RPMI7951 (cell line): ENCODE measurements around the gene SLC6A3. TPM values are rescaled to one million over a fixed set of nuclear protein-coding genes. Genes with fewer than 3 reads are reported as not detected.

Source experiments
- DNase-seq: peaks from one replicate; pipeline ENCODE4 v3.0.0-alpha.2; 2012; ENCODE audit warnings: low read depth
- total RNA-seq: library from RNA; depleted of rRNA; stranded (reverse); fragments of >200 nt; shearing (Covaris generic); gene quantifications from 2 replicates; pipeline ENCODE4 v1.2.3, GENCODE V29; 2014

SLC6A3 gene
- total RNA-seq, 1 experiment from 2014 or later, result not detected

DNA sequence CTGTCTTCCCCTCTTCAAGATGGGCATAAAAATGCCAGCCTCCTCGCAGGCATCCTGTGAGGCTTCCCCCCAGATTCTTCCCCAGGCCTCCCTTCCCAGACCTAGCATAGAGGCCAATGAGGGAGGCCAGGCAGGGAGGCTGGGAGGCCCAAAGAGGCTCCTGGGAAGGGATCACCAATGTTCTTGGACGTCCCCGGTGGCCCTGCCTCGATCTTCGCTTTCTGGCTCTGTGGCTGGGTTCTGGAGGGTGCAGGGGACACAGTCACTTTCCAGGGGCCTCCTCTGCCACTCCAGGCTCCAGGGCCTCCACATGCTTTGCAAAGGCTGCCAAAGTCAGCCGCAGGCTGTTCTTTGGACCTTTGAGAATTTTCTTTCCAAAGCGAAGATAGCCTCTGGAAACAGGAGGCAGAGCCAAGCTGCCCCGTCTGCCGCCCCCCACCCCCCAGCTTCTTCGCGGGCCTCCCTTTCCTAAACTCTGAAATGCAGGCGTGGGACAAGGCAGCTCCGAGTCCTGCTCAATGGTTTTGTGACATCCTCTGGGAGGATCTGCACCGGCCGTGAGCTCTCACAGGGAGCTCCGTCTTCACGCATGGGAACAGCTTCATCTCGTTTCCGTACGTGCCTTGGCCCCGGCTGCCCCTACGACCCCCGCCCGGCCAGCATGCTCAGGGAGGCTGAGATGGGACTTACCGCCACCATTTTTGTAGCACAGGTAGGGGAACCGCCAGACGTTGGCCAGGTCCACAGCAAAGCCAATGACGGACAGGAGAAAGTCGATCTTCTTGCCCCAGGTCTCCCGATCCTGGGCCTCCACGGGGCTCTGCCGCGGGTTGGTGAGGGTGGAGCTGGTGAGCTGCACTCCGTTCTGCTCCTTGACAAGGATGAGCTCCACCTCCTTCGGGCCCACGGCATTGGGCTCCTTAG, 2.8 kb downstream of the SLC6A3 start:
- no peak for DNase-seq

DNA sequence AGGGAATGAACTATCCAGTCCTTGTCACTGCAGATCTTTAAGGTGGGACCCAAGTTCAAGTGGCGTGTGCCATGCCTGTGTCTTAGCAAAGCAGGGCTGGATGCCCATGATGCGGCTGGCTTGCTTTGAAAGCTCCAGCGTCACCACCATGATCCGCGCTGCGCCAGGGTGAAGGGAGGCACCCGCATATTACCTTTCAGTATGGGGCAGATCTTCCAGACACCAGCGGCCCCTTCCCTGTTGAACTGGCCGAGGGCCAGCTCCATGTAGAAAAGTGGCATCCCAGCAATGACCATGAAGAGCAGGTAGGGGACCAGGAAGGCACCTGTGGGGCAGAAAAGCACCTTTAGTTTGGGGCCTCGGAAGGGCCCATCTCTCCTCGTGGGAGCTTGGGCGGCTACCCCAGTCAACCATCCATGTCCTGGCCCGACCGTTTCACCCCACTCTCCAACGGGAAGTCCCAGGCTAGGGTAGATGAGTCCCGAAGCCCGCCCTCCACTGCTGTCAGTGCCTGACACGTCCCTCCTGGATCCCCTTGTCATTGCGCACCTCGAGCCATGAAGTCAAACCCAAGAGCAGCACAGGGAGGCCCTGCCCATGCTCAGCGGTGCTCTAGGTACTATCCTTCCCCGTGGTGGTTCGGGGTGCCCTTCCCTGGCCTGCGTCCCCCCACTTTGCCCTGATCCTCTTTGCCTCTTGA, 3.9 kb downstream of the SLC6A3 start:
- DNase-seq, result no peak

GRCh38 chr5:1440098-1440493, 5.1 kb downstream of the SLC6A3 start:
- no peak for DNase-seq

GRCh38 chr5:1439388-1440097, 5.7 kb downstream of the SLC6A3 start:
- no peak for DNase-seq

- no peak for DNase-seq
Measured at GRCh38 chr5:1438871-1439270, 6.4 kb downstream of the SLC6A3 start.

GRCh38 chr5:1437876-1438559, 7.2 kb downstream of the SLC6A3 start:
- no peak for DNase-seq

GRCh38 chr5:1437226-1437829, 7.9 kb downstream of the SLC6A3 start:
- peak; percentile 23 for DNase-seq

DNA sequence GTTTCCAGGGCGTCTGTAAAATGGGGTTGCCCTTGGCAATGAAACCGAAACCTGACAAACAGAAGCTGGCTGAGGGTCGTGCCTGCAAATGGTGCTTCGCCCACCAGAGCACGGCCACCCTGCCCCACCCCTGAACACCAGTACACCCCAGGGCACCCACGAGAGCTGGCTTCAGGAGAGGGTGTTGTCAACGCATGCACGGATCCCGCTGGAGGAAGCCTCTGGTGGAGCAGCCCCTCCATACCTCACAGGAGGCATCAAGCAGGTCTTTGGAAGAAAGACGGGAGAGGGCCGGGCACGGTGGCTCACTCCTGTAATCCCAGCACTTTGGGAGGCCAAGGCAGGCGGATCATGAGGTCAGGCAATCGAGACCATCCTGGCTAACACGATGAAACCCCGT, 8.6 kb downstream of the SLC6A3 start:
- no peak for DNase-seq

GRCh38 chr5:1436036-1436435, 9.2 kb downstream of the SLC6A3 start:
- DNase-seq, result no peak

DNA sequence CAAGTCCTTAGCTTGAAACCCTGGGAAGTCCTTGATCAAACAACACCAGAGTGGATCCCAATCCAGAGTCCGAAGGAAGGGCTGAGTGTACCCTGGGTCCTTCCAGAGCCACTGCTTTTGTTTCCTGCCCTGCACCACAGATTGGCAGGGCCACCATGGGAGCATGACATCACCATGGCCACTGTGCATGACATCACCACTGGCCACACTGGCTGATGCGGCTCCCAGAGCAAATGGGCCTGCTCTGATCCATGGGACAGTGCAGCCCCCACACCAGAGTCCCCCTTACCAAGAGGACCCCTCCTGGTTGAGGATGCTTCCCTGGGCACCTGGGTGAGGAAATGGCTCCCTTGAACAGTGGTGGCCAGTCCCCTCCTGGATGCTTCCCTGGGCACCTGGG, 9.9 kb downstream of the SLC6A3 start:
- DNase-seq, result no peak

GRCh38 chr5:1432296-1432695, 12.9 kb downstream of the SLC6A3 start:
- no peak for DNase-seq

GRCh38 chr5:1431896-1432295, 13.3 kb downstream of the SLC6A3 start:
- no peak for DNase-seq

- no peak for DNase-seq
Measured at GRCh38 chr5:1431021-1431811, 14.0 kb downstream of the SLC6A3 start.

- DNase-seq, result no peak
Measured at GRCh38 chr5:1430121-1430795, 15.0 kb downstream of the SLC6A3 start.

DNA sequence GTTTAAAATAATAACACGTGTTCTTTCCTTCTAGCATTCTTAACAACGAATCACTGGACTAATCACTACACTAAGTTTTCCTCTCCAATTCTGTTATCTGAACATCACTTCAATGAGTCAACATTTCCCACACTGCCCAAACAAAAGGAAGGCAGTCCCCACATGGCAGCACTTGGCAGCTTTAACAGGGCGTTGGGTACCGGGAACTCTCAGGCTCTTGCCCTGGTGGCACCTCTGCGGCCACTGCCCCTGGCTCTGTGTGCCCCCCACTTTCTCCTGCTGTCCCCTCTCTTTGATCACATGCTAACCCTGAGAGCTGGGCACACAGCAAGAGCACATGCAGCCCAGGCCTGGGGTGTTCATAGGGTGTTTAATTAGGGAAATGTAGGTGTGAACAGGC, 15.7 kb downstream of the SLC6A3 start:
- peak; percentile 4 for DNase-seq

DNA sequence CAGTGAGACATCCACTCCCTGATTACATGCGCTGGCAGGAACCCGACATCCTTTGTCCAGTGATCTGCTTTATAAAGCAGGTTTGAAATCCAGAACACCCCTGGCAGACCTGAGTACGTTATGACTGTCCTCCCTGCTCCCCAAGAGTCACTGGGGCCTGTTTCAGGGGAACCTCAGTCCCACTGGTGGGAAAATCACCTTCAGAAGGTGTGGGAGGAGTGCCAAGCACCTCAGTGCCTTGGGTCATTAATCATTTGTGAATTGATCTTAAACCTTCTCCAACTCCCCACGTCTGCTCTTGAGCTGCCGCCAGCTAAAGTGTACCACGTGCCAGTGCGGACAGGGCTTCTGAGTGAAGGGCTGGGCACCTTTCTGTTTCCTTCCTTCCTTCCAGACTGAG, 16.2 kb downstream of the SLC6A3 start:
- DNase-seq, result no peak

DNA sequence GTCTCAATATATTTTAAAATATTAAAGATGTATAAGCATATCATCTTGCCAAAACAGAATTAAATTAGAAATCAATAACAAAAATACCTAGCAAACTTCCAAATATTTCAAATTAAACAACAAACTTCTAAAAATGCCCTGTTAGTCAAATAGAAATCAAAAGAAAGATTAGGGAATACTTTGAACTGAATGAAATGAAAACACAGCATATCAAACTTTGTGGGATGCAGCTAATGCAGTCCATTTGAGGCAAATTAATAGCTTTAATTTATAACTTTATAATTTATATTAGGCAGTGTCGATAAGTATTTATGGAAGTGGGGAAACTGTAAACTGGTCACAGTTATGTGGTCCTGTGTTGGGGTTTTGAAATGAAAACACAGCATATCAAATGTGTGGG, 17.1 kb downstream of the SLC6A3 start:
- no peak for DNase-seq

DNA sequence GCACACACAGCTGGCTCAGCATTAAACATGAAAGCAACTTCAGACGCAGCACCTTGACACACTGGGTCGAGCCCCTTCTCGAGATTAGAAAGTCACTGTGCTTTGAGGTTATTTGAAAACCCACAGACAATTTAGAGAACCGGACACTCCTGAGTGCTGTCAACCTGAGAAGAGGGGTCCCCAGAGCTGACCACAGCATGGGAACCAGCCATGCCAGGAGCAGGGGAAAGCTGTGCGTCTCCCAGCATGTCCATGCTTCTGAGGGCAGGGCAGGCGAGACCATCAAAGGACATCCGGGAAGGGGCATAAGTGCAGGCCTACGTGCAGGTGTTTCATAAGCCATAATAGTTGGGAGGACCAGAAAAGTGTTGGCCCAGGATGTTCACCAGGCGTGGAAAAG, 20.5 kb downstream of the SLC6A3 start:
- DNase-seq, result no peak

DNA sequence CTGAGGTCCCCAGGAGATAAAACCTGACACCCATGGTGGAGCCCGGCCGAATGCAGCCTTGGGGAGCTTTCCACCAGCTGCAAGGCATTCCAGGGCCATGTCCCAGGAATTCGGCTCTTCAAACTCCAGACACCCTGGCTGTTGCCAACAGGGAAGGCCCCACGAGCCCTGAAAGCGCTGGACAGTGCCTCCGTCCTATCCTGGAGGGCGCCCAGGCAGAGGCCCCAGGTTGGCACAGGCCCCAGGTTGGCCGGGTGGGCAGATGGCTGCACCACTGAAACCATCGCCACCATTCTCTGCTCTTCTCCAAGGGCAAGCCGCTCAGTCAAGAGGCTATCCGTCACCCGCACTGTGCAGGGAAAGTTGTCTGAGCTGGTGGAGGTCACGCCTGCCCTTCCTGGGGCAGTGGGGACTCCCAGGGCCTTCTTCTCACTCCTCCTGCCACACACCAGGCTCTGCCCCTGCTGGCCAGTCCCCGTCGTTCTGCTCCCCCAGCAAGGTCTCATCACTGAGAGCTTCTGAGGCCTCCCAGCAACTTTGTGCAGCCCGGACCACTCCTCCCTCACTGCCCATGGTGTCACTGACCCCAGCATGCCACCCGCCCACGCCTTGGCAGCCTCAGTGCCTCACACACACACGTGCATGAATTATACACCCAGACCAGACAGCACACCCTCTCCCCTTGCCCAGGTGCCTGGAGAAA, 21.2 kb downstream of the SLC6A3 start:
- no peak for DNase-seq
